ENCODE data around the gene PIK3R1. TPM values are rescaled to one million over a fixed set of nuclear protein-coding genes. Genes with fewer than 3 reads are reported as not detected.
A peak's percentile ranks its signal among the peaks of the same experiment; 100 is the strongest.

PIK3R1 gene
- total RNA-seq, 6 experiments from 2014 or later: 36.3 to 173 (median 72.8) TPM

- H3K36me3 ChIP-seq: no peaks in the 10 kb centered on the region
- no peaks in the 10 kb centered on the region for H3K27me3 ChIP-seq
- intact Hi-C loops (cut with DNase I): no loop called here
- H3K4me3 ChIP-seq: no peak overlapping the region
- 8% methylated on average over 4 of the region's 4 CpGs for WGBS (ENCODE audit: insufficient coverage, low coverage, low lambda C conversion rate, missing lambda C conversion rate)
- no peaks in the 10 kb centered on the region for H3K9me3 ChIP-seq
- peak overlapping the region; percentile 5 to 49 (median 29) for H3K27ac ChIP-seq
- peaks cover 0 to 86% (median 44%) of the 10 kb centered on the region in 4 donors for H3K4me1 ChIP-seq
- DNase-seq (no peak), ATAC-seq (no peak)
- no peak for TF ChIP-seq CTCF (IDR thresholded peaks at IDR 0.05)
- no peak for TF ChIP-seq POLR2A (IDR thresholded peaks at IDR 0.05)
Observed at GRCh38 chr5:68267066-68267465, 51.5 kb downstream of the PIK3R1 start.

- no peak for TF ChIP-seq POLR2A (IDR thresholded peaks at IDR 0.05)
- Histone ChIP-seq H3K4me3 (no peak overlapping the region), H3K9me3 (no peaks in the 10 kb centered on the region), H3K27me3 (no peaks in the 10 kb centered on the region), H3K27ac (peak overlapping the region; percentile 6 to 49 (median 24)), H3K36me3 (peaks cover 0 to 2% (median 0%) of the 10 kb centered on the region in 4 donors), H3K4me1 (peaks cover 0 to 79% (median 41%) of the 10 kb centered on the region in 4 donors)
- peak in 1 of 4 donors; percentile 4 for ATAC-seq
- DNase-seq: no peak
- WGBS (ENCODE audit: insufficient coverage, low coverage, low lambda C conversion rate, missing lambda C conversion rate): 7% methylated on average over 3 of the region's 3 CpGs
- intact Hi-C loops (cut with DNase I): no loop called here
Observed at GRCh38 chr5:68268101-68268851, 52.7 kb downstream of the PIK3R1 start.

- Histone ChIP-seq H3K36me3 (peaks cover 0 to 6% (median 0%) of the 10 kb centered on the region in 4 donors), H3K27ac (peak overlapping the region in 2 of 3 donors; percentile 24), H3K4me3 (no peak overlapping the region), H3K27me3 (no peaks in the 10 kb centered on the region), H3K9me3 (no peaks in the 10 kb centered on the region), H3K4me1 (peaks cover 0 to 74% (median 39%) of the 10 kb centered on the region in 4 donors)
- 71% methylated on average over 5 of the region's 5 CpGs for WGBS (ENCODE audit: insufficient coverage, low coverage, low lambda C conversion rate, missing lambda C conversion rate)
- intact Hi-C loops (cut with DNase I): no loop called here
- ATAC-seq (no peak), DNase-seq (no peak)
- TF ChIP-seq CTCF (IDR thresholded peaks at IDR 0.05) (no peak), POLR2A (IDR thresholded peaks at IDR 0.05) (no peak)
Observed at GRCh38 chr5:68268852-68269130, 53.2 kb downstream of the PIK3R1 start.

GRCh38 chr5:68269820-68270219 is 54.3 kb downstream of the PIK3R1 start:
- Histone ChIP-seq H3K27me3 (no peaks in the 10 kb centered on the region), H3K9me3 (no peaks in the 10 kb centered on the region), H3K4me1 (peaks cover 0 to 64% (median 34%) of the 10 kb centered on the region in 4 donors), H3K36me3 (peaks cover 0 to 16% (median under 1%) of the 10 kb centered on the region in 4 donors), H3K4me3 (no peak overlapping the region), H3K27ac (peak overlapping the region in 1 of 3 donors; percentile 7)
- DNase-seq (no peak), ATAC-seq (no peak)
- TF ChIP-seq POLR2A (IDR thresholded peaks at IDR 0.05): no peak
- TF ChIP-seq CTCF (IDR thresholded peaks at IDR 0.05): no peak
- intact Hi-C loops (cut with DNase I): no loop called here
- 46% methylated on average over 2 of the region's 2 CpGs for WGBS (ENCODE audit: insufficient coverage, low coverage, low lambda C conversion rate, missing lambda C conversion rate)

- no peak overlapping the region for H3K4me3 ChIP-seq
- no peaks in the 10 kb centered on the region for H3K9me3 ChIP-seq
- TF ChIP-seq POLR2A (IDR thresholded peaks at IDR 0.05): no peak
- no peak for TF ChIP-seq CTCF (IDR thresholded peaks at IDR 0.05)
- DNase-seq: no peak
- intact Hi-C loops (cut with DNase I): no loop called here
- ATAC-seq: no peak
- H3K4me1 ChIP-seq: peaks cover 0 to 57% (median 30%) of the 10 kb centered on the region in 4 donors
- H3K27ac ChIP-seq: peak overlapping the region in 1 of 3 donors; percentile 8
- peaks cover 0 to 23% (median 4%) of the 10 kb centered on the region in 4 donors for H3K36me3 ChIP-seq
- no peaks in the 10 kb centered on the region for H3K27me3 ChIP-seq
Observed at GRCh38 chr5:68270399-68270975, 54.9 kb downstream of the PIK3R1 start.
